A549 treated with Hydrocortisone at 1 μM for 4 hours (cell line): ENCODE data around the gene SLC25A3. TPM values are rescaled to one million over a fixed set of nuclear protein-coding genes. Genes with fewer than 3 reads are reported as not detected.

Source experiments
- total RNA-seq: library from RNA; stranded (reverse); fragments of 200-300 nt; extraction: Qiagen RNA extraction; gene quantifications from 5 replicates; pipeline ENCODE4 v1.2.3, GENCODE V29; 2022

The SLC25A3 gene
- 742 to 791 TPM (median 770 TPM) in 5 replicates for total RNA-seq

GRCh38 chr12:98593351-98594049, at the start of gene SLC25A3:
SLC25A3 (plus strand) TSS chr12:98593686; CDS start chr12:98593979, 293 bp downstream.

GRCh38 chr12:98644712-98645571, 51.5 kb downstream of the SLC25A3 start, which contains the start of the genes APAF1 and IKBIP:
APAF1 (plus strand) TSS chr12:98645290; CDS start chr12:98648360, 3,070 bp downstream.
IKBIP (minus strand) TSS chr12:98644788; CDS start chr12:98644701, 87 bp downstream.

Other genes starting within 250 kb of the SLC25A3 start
- 67.7 to 106 TPM (median 81.5 TPM) in 5 replicates for gene TMPO, start 78.1 kb upstream of the SLC25A3 start, total RNA-seq
- gene IKBIP, start 51.1 kb downstream of the SLC25A3 start, total RNA-seq = 62.7 to 75.5 TPM (median 66.5 TPM) in 5 replicates
- 10.0 to 15.5 TPM (median 13.6 TPM) in 5 replicates for gene APAF1, start 51.6 kb downstream of the SLC25A3 start, total RNA-seq